Mesenchymal stem cell (in vitro differentiated cells and primary cell): Measurements from ENCODE around the gene POFUT2.

Experiments
- DNase-seq: peaks from one replicate; pipeline ENCODE4 v3.0.0-alpha.2; 2013
- H2AFZ ChIP-seq: one replicate; pipeline ENCODE4 v1.6.1; 2013; ENCODE audit warnings: low read depth, mild to moderate bottlenecking, control low read depth, inconsistent platforms, low read length, moderate library complexity
- H2AK5ac ChIP-seq: 2 replicates; pipeline ENCODE4 v1.6.1; 2013; ENCODE audit warnings: low read length, moderate library complexity, mild to moderate bottlenecking, inconsistent platforms; ENCODE audit not compliant: severe bottlenecking
- H2BK120ac ChIP-seq: one replicate; pipeline ENCODE4 v1.6.1; 2013; ENCODE audit warnings: low read depth, mild to moderate bottlenecking, inconsistent platforms, low read length, moderate library complexity
- H2BK12ac ChIP-seq, 2 experiments: one replicate each; pipeline ENCODE4 v1.6.1; 2013; ENCODE audit warnings: inconsistent platforms in 2 of 2, low read length in 2 of 2, mild to moderate bottlenecking in 2 of 2, moderate library complexity in 2 of 2, control low read depth in 1 of 2
- H2BK15ac ChIP-seq: one replicate; pipeline ENCODE4 v1.6.1; 2013; ENCODE audit warnings: mild to moderate bottlenecking, low read depth, inconsistent platforms; ENCODE audit not compliant: poor library complexity, severe bottlenecking
- H2BK5ac ChIP-seq: 2 replicates; pipeline ENCODE4 v1.6.1; 2013; ENCODE audit warnings: low read depth, mild to moderate bottlenecking, low read length, control low read depth, inconsistent platforms; ENCODE audit not compliant: poor library complexity, severe bottlenecking
- H3K14ac ChIP-seq, 2 experiments: one replicate each; pipeline ENCODE4 v1.6.1; 2013; ENCODE audit warnings: inconsistent platforms in 2 of 2, low read length in 2 of 2, control low read depth in 1 of 2, mild to moderate bottlenecking in 1 of 2, moderate library complexity in 1 of 2
- H3K18ac ChIP-seq, 2 experiments: one replicate each; pipeline ENCODE4 v1.6.1; 2013; ENCODE audit warnings: inconsistent platforms in 2 of 2, low read length in 2 of 2, control low read depth in 1 of 2, low read depth in 1 of 2, mild to moderate bottlenecking in 1 of 2
- H3K23ac ChIP-seq, 2 experiments: one replicate each; pipeline ENCODE4 v1.6.1; 2013; ENCODE audit warnings: inconsistent platforms in 2 of 2, low read length in 2 of 2, mild to moderate bottlenecking in 2 of 2, moderate library complexity in 2 of 2, control low read depth in 1 of 2
- H3K27ac ChIP-seq: 2 replicates; pipeline ENCODE4 v1.5.1; 2013; ENCODE audit warnings: mild to moderate bottlenecking, moderate library complexity, low read length, control low read depth, inconsistent platforms; ENCODE audit not compliant: poor library complexity, severe bottlenecking
- H3K27me3 ChIP-seq, 2 experiments: 2 replicates each; pipeline versions ENCODE4 v1.6.1 to v1.7.0; 2013; ENCODE audit warnings: low read length in 2 of 2, mild to moderate bottlenecking in 2 of 2, moderate library complexity in 2 of 2, control low read depth in 1 of 2, inconsistent platforms in 1 of 2; ENCODE audit not compliant: control insufficient read depth in 1 of 2, insufficient read depth in 1 of 2
- H3K36me3 ChIP-seq, 2 experiments: 2 replicates each; pipeline versions ENCODE4 v1.6.1 to v1.7.0; 2013; ENCODE audit warnings: low read length in 2 of 2, control low read depth in 1 of 2, inconsistent platforms in 1 of 2, low read depth in 1 of 2, mild to moderate bottlenecking in 1 of 2; ENCODE audit not compliant: insufficient read depth in 2 of 2, control insufficient read depth in 1 of 2
- H3K4ac ChIP-seq, 2 experiments: one replicate each; pipeline ENCODE4 v1.6.1; 2013; ENCODE audit warnings: inconsistent platforms in 2 of 2, low read length in 2 of 2, mild to moderate bottlenecking in 2 of 2, moderate library complexity in 2 of 2, control low read depth in 1 of 2, low read depth in 1 of 2
- H3K4me1 ChIP-seq: 2 replicates; pipeline ENCODE4 v1.6.1; 2013; ENCODE audit warnings: low read depth, low read length, control low read depth; ENCODE audit not compliant: control insufficient read depth, insufficient read depth
- H3K4me2 ChIP-seq: 2 replicates; pipeline ENCODE4 v1.6.1; 2013; ENCODE audit warnings: low read length, mild to moderate bottlenecking, inconsistent platforms; ENCODE audit not compliant: poor library complexity, severe bottlenecking
- H3K4me3 ChIP-seq, 2 experiments: 2 replicates each; pipeline versions ENCODE4 v1.5.1 to v1.7.0; 2013; ENCODE audit warnings: low read length in 2 of 2, mild to moderate bottlenecking in 2 of 2, control low read depth in 1 of 2, low read depth in 1 of 2; ENCODE audit not compliant: insufficient read depth in 1 of 2
- H3K79me1 ChIP-seq: replicated peaks from 2 replicates; pipeline ENCODE4 v1.6.1; 2013; ENCODE audit warnings: mild to moderate bottlenecking, control low read depth, low read length, inconsistent platforms; ENCODE audit not compliant: poor library complexity, severe bottlenecking
- H3K9ac ChIP-seq: 2 replicates; pipeline ENCODE4 v1.7.0; 2013; ENCODE audit warnings: mild to moderate bottlenecking, low read length, moderate library complexity
- H3K9me3 ChIP-seq: 2 replicates; pipeline ENCODE4 v1.7.0; 2013; ENCODE audit warnings: mild to moderate bottlenecking, low read length; ENCODE audit not compliant: control insufficient read depth
- H4K8ac ChIP-seq: one replicate; pipeline ENCODE4 v1.6.1; 2013; ENCODE audit warnings: inconsistent platforms, mild to moderate bottlenecking, low read length, moderate library complexity
- H4K91ac ChIP-seq: one replicate; pipeline ENCODE4 v1.6.1; 2013; ENCODE audit warnings: mild to moderate bottlenecking, low read length, inconsistent platforms
- whole genome bisulfite sequencing: methylation state at CpG from one replicate; pipeline ENCODE4 v1.1.7; 2013; ENCODE audit warnings: mixed read lengths; 5-methylcytosine and 5-hydroxymethylcytosine counted together

POFUT2 gene

GRCh38 chr21:45291613-45292398 is 4.1 kb upstream of the POFUT2 start:
- H3K9me3 ChIP-seq, result peaks cover 2% of the 10 kb centered on the region
- 83% methylated on average over 33 of the region's 34 CpGs for WGBS

GRCh38 chr21:45290948-45291612 is 3.4 kb upstream of the POFUT2 start:
- 80% methylated on average over 14 of the region's 14 CpGs for WGBS
- Histone ChIP-seq H3K27ac (no peak overlapping the region), H4K91ac (peak overlapping the region; percentile 72), H3K9ac (peak overlapping the region; percentile 44), H3K18ac (peak overlapping the region in 1 of 2 experiments; percentile 88), H4K8ac (no peak overlapping the region), H3K4me1 (peaks cover 47% of the 10 kb centered on the region), H2BK5ac (no peak overlapping the region), H3K36me3 (peaks cover 10 to 14% of the 10 kb centered on the region in 2 experiments), H3K4ac (peak overlapping the region; percentile 32 to 47), H2AFZ (no peak overlapping the region), H3K23ac (no peak overlapping the region), H2BK12ac (peak overlapping the region; percentile 3 to 49), H2AK5ac (peak overlapping the region; percentile 10), H3K9me3 (no peaks in the 10 kb centered on the region), H3K4me2 (no peak overlapping the region), H2BK15ac (no peak overlapping the region), H3K14ac (no peak overlapping the region), H3K79me1 (peaks cover 14% of the 10 kb centered on the region), H3K27me3 (no peaks in the 10 kb centered on the region), H3K4me3 (no peak overlapping the region), H2BK120ac (peak overlapping the region; percentile 65)
- DNase-seq, result peak; percentile 67

More at GRCh38 chr21:45291613-45292398, 4.1 kb upstream of the POFUT2 start:
- peaks cover 9 to 11% of the 10 kb centered on the region in 2 experiments for H3K36me3 ChIP-seq
- peak overlapping the region in 1 of 2 experiments; percentile 2 for H3K14ac ChIP-seq
- H3K4me1 ChIP-seq, result peaks cover 43% of the 10 kb centered on the region
- peak overlapping the region; percentile 32 to 47 for H3K4ac ChIP-seq
- H3K27me3 ChIP-seq, result no peaks in the 10 kb centered on the region
- H2AFZ ChIP-seq, result no peak overlapping the region
- peak overlapping the region; percentile 65 for H2BK120ac ChIP-seq
- H3K27ac ChIP-seq, result no peak overlapping the region
- H3K79me1 ChIP-seq, result peaks cover 16% of the 10 kb centered on the region
- peak overlapping the region; percentile 82 for H2BK15ac ChIP-seq
- H4K8ac ChIP-seq, result peak overlapping the region; percentile 92
- H3K18ac ChIP-seq, result peak overlapping the region; percentile 76 to 88
- peak overlapping the region; percentile 95 for H4K91ac ChIP-seq
- no peak overlapping the region for H3K23ac ChIP-seq
- no peak overlapping the region for H3K4me2 ChIP-seq
- DNase-seq, result no peak
- H3K9ac ChIP-seq, result peak overlapping the region; percentile 62
- no peak overlapping the region for H2BK5ac ChIP-seq
- peak overlapping the region in 1 of 2 experiments; percentile 82 for H2BK12ac ChIP-seq
- H2AK5ac ChIP-seq, result peak overlapping the region; percentile 68
- H3K4me3 ChIP-seq, result no peak overlapping the region

GRCh38 chr21:45289655-45290515 is 2.2 kb upstream of the POFUT2 start:
- Histone ChIP-seq H2BK12ac (peak overlapping the region in 1 of 2 experiments; percentile 38), H3K27me3 (no peaks in the 10 kb centered on the region), H2AK5ac (no peak overlapping the region), H4K8ac (no peak overlapping the region), H3K18ac (no peak overlapping the region), H3K9me3 (no peaks in the 10 kb centered on the region), H2BK5ac (no peak overlapping the region), H2BK15ac (no peak overlapping the region), H4K91ac (no peak overlapping the region), H3K27ac (no peak overlapping the region), H3K14ac (no peak overlapping the region), H3K9ac (no peak overlapping the region), H3K36me3 (peaks cover 22 to 24% of the 10 kb centered on the region in 2 experiments), H3K4me1 (peaks cover 36% of the 10 kb centered on the region), H3K4me3 (no peak overlapping the region), H3K23ac (no peak overlapping the region), H2AFZ (no peak overlapping the region), H2BK120ac (no peak overlapping the region), H3K79me1 (peaks cover 24% of the 10 kb centered on the region), H3K4me2 (no peak overlapping the region), H3K4ac (no peak overlapping the region)
- DNase-seq, result peak; percentile 71
- WGBS, result 95% methylated on average over 19 of the region's 19 CpGs
